Testis (tissue), 2 donors: ENCODE measurements around the gene TNS1.

Source experiments
- CTCF ChIP-seq, 3 experiments: fragments of 450-650 bp in 2 of 3; fragments of 200-600 bp in 1 of 3; sonication (generic) in 1 of 3; IDR thresholded peaks; one replicate each; pipeline ENCODE4 v1.5.1; 2016 to 2019; ENCODE audit warnings: antibody characterized with exemption in 3 of 3, mild to moderate bottlenecking in 2 of 3, moderate library complexity in 1 of 3
- POLR2A ChIP-seq: fragments of 450-650 bp; IDR thresholded peaks from one replicate; pipeline ENCODE4 v1.6.1; 2017; ENCODE audit warnings: antibody characterized with exemption, mild to moderate bottlenecking, moderate library complexity

DNA sequence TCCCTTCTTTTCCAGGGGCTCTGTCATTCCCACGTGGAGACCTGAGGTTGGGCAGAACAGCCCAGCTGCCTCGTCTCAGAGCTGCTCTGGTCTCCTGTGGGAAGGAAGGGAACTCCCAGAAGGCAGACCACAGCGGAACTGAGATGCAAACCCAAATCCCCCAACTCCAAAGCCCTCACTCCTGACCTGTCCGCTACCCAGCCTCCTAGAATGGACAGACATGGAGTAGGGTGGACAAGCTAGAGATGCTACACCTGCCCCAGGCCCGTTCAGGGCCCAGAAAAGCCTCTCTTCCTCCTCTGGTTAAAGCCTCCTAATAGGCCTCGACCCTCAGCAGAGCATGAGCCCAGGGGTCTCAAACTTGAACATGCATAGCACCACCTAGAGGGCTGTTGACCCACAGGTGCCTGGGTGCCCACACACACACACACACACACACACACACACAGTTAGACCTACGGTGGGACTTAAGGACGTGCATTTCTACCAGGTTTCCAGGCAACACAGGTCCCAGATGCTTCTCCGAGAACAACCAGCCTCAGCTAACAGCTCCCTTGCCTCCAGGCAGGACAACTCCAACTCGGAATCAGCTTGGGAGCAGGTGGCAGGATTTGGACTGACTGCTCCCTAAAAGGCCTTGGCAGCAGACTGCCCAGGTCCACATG, 93.5 kb downstream of the TNS1 start:
- TF ChIP-seq CTCF (IDR thresholded peaks at IDR 0.05) (no peak), POLR2A (no peak)
